HG03575 (cell line): ENCODE measurements around the gene TEN1.

ENCODE experiments used
- ATAC-seq: cut with Tn5 transposase; IDR thresholded peaks from one replicate; pipeline ENCODE4 v1.9.1; 2021; ENCODE audit not compliant: unreplicated experiment, insufficient number of reproducible peaks, low FRiP score; ENCODE audit errors: extremely low read depth

The TEN1 gene

GRCh38 chr17:76002100-76002499, 23.1 kb downstream of the TEN1 start:
- no peak for ATAC-seq

- ATAC-seq, result no peak
These were observed 24.9 kb downstream of the TEN1 start for GRCh38 chr17:76003915-76004314.

- no peak for ATAC-seq
These were observed 25.8 kb downstream of the TEN1 start for GRCh38 chr17:76004750-76005262.

GRCh38 chr17:76005263-76006149, 26.5 kb downstream of the TEN1 start:
- no peak for ATAC-seq

GRCh38 chr17:76007131-76007849, 28.2 kb downstream of the TEN1 start:
- no peak for ATAC-seq

- ATAC-seq, result no peak
These were observed 28.8 kb downstream of the TEN1 start for GRCh38 chr17:76007850-76008165.

GRCh38 chr17:76008208-76008607, 29.2 kb downstream of the TEN1 start:
- ATAC-seq, result no peak

- ATAC-seq, result no peak
These were observed 29.8 kb downstream of the TEN1 start for GRCh38 chr17:76008630-76009425.

GRCh38 chr17:76009447-76009846, 30.4 kb downstream of the TEN1 start:
- no peak for ATAC-seq

- no peak for ATAC-seq
These were observed 31.1 kb downstream of the TEN1 start for GRCh38 chr17:76009969-76010661.

GRCh38 chr17:76011951-76012350, 32.9 kb downstream of the TEN1 start:
- ATAC-seq, result no peak

- ATAC-seq, result no peak
These were observed 34.4 kb downstream of the TEN1 start for GRCh38 chr17:76013377-76013932.

GRCh38 chr17:76014100-76014924, 35.3 kb downstream of the TEN1 start:
- ATAC-seq, result no peak

GRCh38 chr17:76014925-76015261, 35.9 kb downstream of the TEN1 start:
- no peak for ATAC-seq

GRCh38 chr17:76017481-76018339, 38.7 kb downstream of the TEN1 start:
- no peak for ATAC-seq

GRCh38 chr17:76018340-76018680, 39.3 kb downstream of the TEN1 start:
- no peak for ATAC-seq

- no peak for ATAC-seq
These were observed 39.8 kb downstream of the TEN1 start for GRCh38 chr17:76018801-76019200.
